NB4 (cell line): ENCODE results near the gene NGEF.

Experiments used
- CTCF ChIP-seq: IDR thresholded peaks from one replicate; pipeline ENCODE4 v1.5.1; 2012; ENCODE audit warnings: low read depth, low read length
- POLR2A ChIP-seq: IDR thresholded peaks from 2 replicates; pipeline ENCODE4 v1.6.1; 2011; ENCODE audit warnings: mild to moderate bottlenecking; ENCODE audit not compliant: insufficient read length; ENCODE audit errors: extremely low read depth

GRCh38 chr2:232882085-232882484 lies 131.0 kb downstream of the NGEF start:
- no peak for TF ChIP-seq CTCF
- TF ChIP-seq POLR2A = no peak
